Activated CD8-positive, alpha-beta memory T cell treated with anti-CD3 and anti-CD28 coated beads for 24 hours (primary cell): ENCODE results near the gene TRIP6.
"Not testable (repeated sequence)": the region's sequence is repeated elsewhere in the genome, so short reads cannot be mapped to it uniquely, and the experiment has no call there.

ENCODE experiments used
- DNase-seq: peaks from one replicate; pipeline ENCODE4 v3.0.0-alpha.2; 2020

TRIP6 gene

GRCh38 chr7:100891568-100892247 is 24.5 kb downstream of the TRIP6 start:
- no peak for DNase-seq

- no peak for DNase-seq
These were observed 25.5 kb downstream of the TRIP6 start for GRCh38 chr7:100892364-100893317.

- DNase-seq = no peak
These were observed 26.2 kb downstream of the TRIP6 start for GRCh38 chr7:100893318-100893895.

GRCh38 chr7:100893910-100894721 is 26.9 kb downstream of the TRIP6 start:
- no peak for DNase-seq

- DNase-seq = peak; percentile 89
These were observed 27.9 kb downstream of the TRIP6 start for GRCh38 chr7:100894860-100895700.

GRCh38 chr7:100895701-100895955 is 28.4 kb downstream of the TRIP6 start, which contains the start of gene ACHE:
TSS of gene ACHE (minus strand) at chr7:100895888. CDS start at chr7:100894232, 1,656 bp downstream.
- DNase-seq = no peak

- peak; percentile 75 for DNase-seq
These were observed 29.0 kb downstream of the TRIP6 start for GRCh38 chr7:100895956-100896731.

GRCh38 chr7:100896732-100897608 is 29.8 kb downstream of the TRIP6 start:
- DNase-seq = peak; percentile 71

- no peak for DNase-seq
These were observed 30.7 kb downstream of the TRIP6 start for GRCh38 chr7:100897772-100898454.

GRCh38 chr7:100899432-100899831 is 32.2 kb downstream of the TRIP6 start:
- no peak for DNase-seq

- DNase-seq = no peak
These were observed 33.8 kb downstream of the TRIP6 start for GRCh38 chr7:100900978-100901377.

- DNase-seq = no peak
These were observed 34.7 kb downstream of the TRIP6 start for GRCh38 chr7:100901921-100902332.

GRCh38 chr7:100902638-100903037 is 35.5 kb downstream of the TRIP6 start:
- no peak for DNase-seq

- no peak for DNase-seq
These were observed 41.3 kb downstream of the TRIP6 start for GRCh38 chr7:100908512-100908911.

- not testable (repeated sequence) for DNase-seq
These were observed 43.3 kb downstream of the TRIP6 start for GRCh38 chr7:100910443-100910842.

GRCh38 chr7:100911484-100911883 is 44.3 kb downstream of the TRIP6 start:
- DNase-seq = no peak

GRCh38 chr7:100914208-100914878 is 47.2 kb downstream of the TRIP6 start:
- DNase-seq = no peak

- DNase-seq = no peak
These were observed 47.8 kb downstream of the TRIP6 start for GRCh38 chr7:100914879-100915447.
